HTERT RPE-1 (cell line): ENCODE data around the gene NOPCHAP1.
"Not testable (repeated sequence)": the region's sequence is repeated elsewhere in the genome, so short reads cannot be mapped to it uniquely, and the experiment has no call there.

Source experiments
- in situ Hi-C: fragments of 300-500 bp; cut with MboI; formaldehyde crosslinking; loops from 4 replicates; pipeline ENCODE4 v1.14.3; 2020; ENCODE audit warnings: low sequenced_read_pairs

Gene NOPCHAP1

GRCh38 chr12:104964167-104964855 lies 21.8 kb upstream of the NOPCHAP1 start:
- in situ Hi-C loops: no loop called here

- in situ Hi-C loops: no loop called here
Observed at GRCh38 chr12:104964856-104965205, 21.3 kb upstream of the NOPCHAP1 start.

GRCh38 chr12:104966677-104967076 lies 19.4 kb upstream of the NOPCHAP1 start:
- in situ Hi-C loops: no loop called here

GRCh38 chr12:104969343-104969742 lies 16.8 kb upstream of the NOPCHAP1 start:
- in situ Hi-C loops: no loop called here

- in situ Hi-C loops: no loop called here
Observed at GRCh38 chr12:104971306-104971705, 14.8 kb upstream of the NOPCHAP1 start.

- in situ Hi-C loops: no loop called here
Observed at GRCh38 chr12:104973250-104973649, 12.9 kb upstream of the NOPCHAP1 start.

- in situ Hi-C loops: no loop called here
Observed at GRCh38 chr12:104974626-104975290, 11.4 kb upstream of the NOPCHAP1 start.

GRCh38 chr12:104975587-104976343 lies 10.4 kb upstream of the NOPCHAP1 start:
- in situ Hi-C loops: no loop called here

GRCh38 chr12:104976703-104977102 lies 9.4 kb upstream of the NOPCHAP1 start:
- in situ Hi-C loops: no loop called here

- in situ Hi-C loops: not testable (repeated sequence)
Observed at GRCh38 chr12:104977688-104978087, 8.4 kb upstream of the NOPCHAP1 start.

GRCh38 chr12:104985206-104985605 lies 910 bp upstream of the NOPCHAP1 start:
- in situ Hi-C loops: no loop called here

GRCh38 chr12:104990950-104991349 lies 4.8 kb downstream of the NOPCHAP1 start:
- in situ Hi-C loops: no loop called here

GRCh38 chr12:104991565-104992128 lies 5.5 kb downstream of the NOPCHAP1 start:
- in situ Hi-C loops: no loop called here

GRCh38 chr12:104994336-104994735 lies 8.2 kb downstream of the NOPCHAP1 start:
- in situ Hi-C loops: no loop called here

GRCh38 chr12:104997541-104997940 lies 11.4 kb downstream of the NOPCHAP1 start:
- in situ Hi-C loops: no loop called here

GRCh38 chr12:104998423-104999346 lies 12.6 kb downstream of the NOPCHAP1 start:
- in situ Hi-C loops: no loop called here

GRCh38 chr12:104999347-104999685 lies 13.2 kb downstream of the NOPCHAP1 start:
- in situ Hi-C loops: no loop called here

- in situ Hi-C loops: no loop called here
Observed at GRCh38 chr12:105001476-105001875, 15.4 kb downstream of the NOPCHAP1 start.

GRCh38 chr12:105013892-105014291 lies 27.8 kb downstream of the NOPCHAP1 start:
- in situ Hi-C loops: no loop called here

GRCh38 chr12:105014603-105015002 lies 28.5 kb downstream of the NOPCHAP1 start:
- in situ Hi-C loops: no loop called here

GRCh38 chr12:105015543-105015942 lies 29.4 kb downstream of the NOPCHAP1 start:
- in situ Hi-C loops: no loop called here
